ENCODE data around the gene WBP2. TPM values are rescaled to one million over a fixed set of nuclear protein-coding genes. Genes with fewer than 3 reads are reported as not detected.

WBP2 gene
- total and polyA plus RNA-seq, 4 donors = 67.2 to 195 (median 135) TPM

DNA sequence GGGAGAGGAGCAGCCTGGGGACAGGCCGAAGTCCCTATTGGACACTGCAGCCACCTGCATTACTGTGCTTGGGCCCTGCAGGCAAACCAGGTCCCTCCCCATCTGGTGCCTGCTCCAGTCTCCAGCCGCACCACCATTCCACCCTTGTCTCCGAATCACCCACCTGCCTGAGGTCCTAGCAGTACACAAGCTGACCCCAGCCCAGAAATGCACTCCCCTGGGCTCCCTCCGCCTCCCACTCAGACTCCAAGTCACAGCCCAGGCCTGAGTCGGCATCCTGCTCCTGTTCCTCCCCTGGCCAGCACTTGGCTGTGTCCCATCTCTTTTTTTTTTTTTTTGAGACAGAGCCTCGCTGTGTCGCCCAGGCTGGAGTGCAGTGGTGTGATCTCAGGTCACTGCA, 17.2 kb downstream of the WBP2 start:
- no peak overlapping the region for H3K4me3 ChIP-seq
- DNase-seq (no peak), ATAC-seq (ENCODE audit: insufficient read depth, low FRiP score) (no peak)
- no peaks in the 10 kb centered on the region for H3K27me3 ChIP-seq (ENCODE audit: control insufficient read depth in 3 of 3, insufficient read depth in 3 of 3, low read length in 2 of 3)
- H3K36me3 ChIP-seq (ENCODE audit: control insufficient read depth in 4 of 4, insufficient read depth in 4 of 4, low read length in 4 of 4) = peaks cover 0 to 41% (median 0%) of the 10 kb centered on the region in 4 donors
- H3K4me1 ChIP-seq (ENCODE audit: control insufficient read depth in 5 of 5, insufficient read depth in 5 of 5, low read length in 5 of 5) = peaks cover 0 to 7% (median 4%) of the 10 kb centered on the region in 5 donors
- WGBS, 2 donors = 82 to 86% methylated on average over 7 of the region's 7 CpGs
- no peak overlapping the region for H3K9ac ChIP-seq (ENCODE audit: insufficient read depth in 1 of 2, low read length in 2 of 2)
- TF ChIP-seq, protein P1, sequence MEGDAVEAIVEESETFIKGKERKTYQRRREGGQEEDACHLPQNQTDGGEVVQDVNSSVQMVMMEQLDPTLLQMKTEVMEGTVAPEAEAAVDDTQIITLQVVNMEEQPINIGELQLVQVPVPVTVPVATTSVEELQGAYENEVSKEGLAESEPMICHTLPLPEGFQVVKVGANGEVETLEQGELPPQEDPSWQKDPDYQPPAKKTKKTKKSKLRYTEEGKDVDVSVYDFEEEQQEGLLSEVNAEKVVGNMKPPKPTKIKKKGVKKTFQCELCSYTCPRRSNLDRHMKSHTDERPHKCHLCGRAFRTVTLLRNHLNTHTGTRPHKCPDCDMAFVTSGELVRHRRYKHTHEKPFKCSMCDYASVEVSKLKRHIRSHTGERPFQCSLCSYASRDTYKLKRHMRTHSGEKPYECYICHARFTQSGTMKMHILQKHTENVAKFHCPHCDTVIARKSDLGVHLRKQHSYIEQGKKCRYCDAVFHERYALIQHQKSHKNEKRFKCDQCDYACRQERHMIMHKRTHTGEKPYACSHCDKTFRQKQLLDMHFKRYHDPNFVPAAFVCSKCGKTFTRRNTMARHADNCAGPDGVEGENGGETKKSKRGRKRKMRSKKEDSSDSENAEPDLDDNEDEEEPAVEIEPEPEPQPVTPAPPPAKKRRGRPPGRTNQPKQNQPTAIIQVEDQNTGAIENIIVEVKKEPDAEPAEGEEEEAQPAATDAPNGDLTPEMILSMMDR (IDR thresholded peaks at IDR 0.05; ENCODE audit: control extremely low read depth, extremely low read depth) = no peak
- H3K9me3 ChIP-seq (ENCODE audit: control insufficient read depth in 4 of 4, insufficient read depth in 3 of 4, low read length in 3 of 4) = no peaks in the 10 kb centered on the region
- H3K27ac ChIP-seq (ENCODE audit: low read depth in 1 of 2, low read length in 1 of 2) = no peak overlapping the region

DNA sequence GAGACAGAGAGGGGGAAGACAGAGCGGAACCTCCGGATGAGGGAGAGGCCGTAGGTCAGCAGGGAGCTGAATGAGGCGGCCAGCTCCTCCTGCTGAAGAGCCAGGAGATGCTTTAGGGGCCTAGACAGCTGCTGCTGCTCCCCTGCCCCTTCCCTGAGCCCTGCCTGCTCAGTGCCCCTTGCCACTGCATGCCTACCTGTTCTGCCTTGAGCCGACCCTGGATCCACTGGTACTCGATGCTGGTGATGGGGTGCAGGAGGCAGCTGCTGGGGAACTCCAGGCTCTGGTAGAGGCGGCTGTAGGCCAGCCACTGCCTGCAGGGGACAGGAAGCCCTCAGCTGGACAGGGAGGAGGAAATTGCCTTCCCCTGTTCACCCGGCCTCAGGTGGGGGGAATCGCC, 18.5 kb downstream of the WBP2 start:
- peaks cover 0 to 41% (median 0%) of the 10 kb centered on the region in 4 donors for H3K36me3 ChIP-seq (ENCODE audit: control insufficient read depth in 4 of 4, insufficient read depth in 4 of 4, low read length in 4 of 4)
- H3K4me3 ChIP-seq = no peak overlapping the region
- peaks cover 0 to 7% (median 4%) of the 10 kb centered on the region in 5 donors for H3K4me1 ChIP-seq (ENCODE audit: control insufficient read depth in 5 of 5, insufficient read depth in 5 of 5, low read length in 5 of 5)
- ATAC-seq (ENCODE audit: insufficient read depth, low FRiP score) (no peak), DNase-seq (no peak)
- H3K9me3 ChIP-seq (ENCODE audit: control insufficient read depth in 4 of 4, insufficient read depth in 3 of 4, low read length in 3 of 4) = no peaks in the 10 kb centered on the region
- no peak overlapping the region for H3K9ac ChIP-seq (ENCODE audit: insufficient read depth in 1 of 2, low read length in 2 of 2)
- 90% methylated on average over 9 of the region's 9 CpGs for WGBS, 2 donors
- TF ChIP-seq, protein P1 (IDR thresholded peaks at IDR 0.05; ENCODE audit: control extremely low read depth, extremely low read depth) = no peak
- no peaks in the 10 kb centered on the region for H3K27me3 ChIP-seq (ENCODE audit: control insufficient read depth in 3 of 3, insufficient read depth in 3 of 3, low read length in 2 of 3)
- H3K27ac ChIP-seq (ENCODE audit: low read depth in 1 of 2, low read length in 1 of 2) = no peak overlapping the region

DNA sequence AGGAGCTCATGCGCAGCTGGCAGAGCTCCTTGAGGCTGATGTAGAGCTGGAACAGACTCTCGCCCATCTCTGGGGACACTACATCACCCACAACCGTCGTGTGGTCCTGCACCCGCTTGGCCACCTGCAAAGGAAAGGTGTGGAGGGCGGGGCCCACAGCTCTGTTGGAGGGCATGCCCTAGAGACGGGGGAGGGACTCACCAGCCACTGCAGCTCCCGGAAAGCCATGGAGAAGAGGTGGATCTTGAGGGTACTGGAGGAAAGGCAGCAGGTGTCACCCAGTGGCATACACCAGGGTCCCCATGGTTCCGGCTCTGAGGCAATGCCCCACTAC, 19.5 kb downstream of the WBP2 start:
- no peak overlapping the region for H3K27ac ChIP-seq (ENCODE audit: low read depth in 1 of 2, low read length in 1 of 2)
- ATAC-seq (ENCODE audit: insufficient read depth, low FRiP score) = no peak
- WGBS, 2 donors = 89 to 92% methylated on average over 9 of the region's 9 CpGs
- H3K9ac ChIP-seq (ENCODE audit: insufficient read depth in 1 of 2, low read length in 2 of 2) = no peak overlapping the region
- H3K4me1 ChIP-seq (ENCODE audit: control insufficient read depth in 5 of 5, insufficient read depth in 5 of 5, low read length in 5 of 5) = peaks cover 0 to 7% (median 4%) of the 10 kb centered on the region in 5 donors
- TF ChIP-seq, protein P1 (IDR thresholded peaks at IDR 0.05; ENCODE audit: control extremely low read depth, extremely low read depth) = no peak
- no peaks in the 10 kb centered on the region for H3K9me3 ChIP-seq (ENCODE audit: control insufficient read depth in 4 of 4, insufficient read depth in 3 of 4, low read length in 3 of 4)
- peaks cover 0 to 45% (median 0%) of the 10 kb centered on the region in 4 donors for H3K36me3 ChIP-seq (ENCODE audit: control insufficient read depth in 4 of 4, insufficient read depth in 4 of 4, low read length in 4 of 4)
- no peak overlapping the region for H3K4me3 ChIP-seq
- DNase-seq = no peak
- no peaks in the 10 kb centered on the region for H3K27me3 ChIP-seq (ENCODE audit: control insufficient read depth in 3 of 3, insufficient read depth in 3 of 3, low read length in 2 of 3)
